GM21723 (cell line): ENCODE data around the gene KLK10.

ENCODE experiments used
- ATAC-seq: cut with Tn5 transposase; IDR thresholded peaks from one replicate; pipeline ENCODE4 v1.9.1; 2021; ENCODE audit warnings: mild to moderate bottlenecking, moderate library complexity; ENCODE audit not compliant: unreplicated experiment

Gene KLK10

GRCh38 chr19:51027126-51027806, 7.8 kb upstream of the KLK10 start:
- ATAC-seq: no peak

- ATAC-seq: no peak
These were observed 7.0 kb upstream of the KLK10 start, which contains the start of gene KLK11 for GRCh38 chr19:51026554-51026831. TSS of gene KLK11 (minus strand) at chr19:51026616. CDS start at chr19:51025631, 985 bp downstream.

GRCh38 chr19:51025809-51026553, 6.5 kb upstream of the KLK10 start:
- no peak for ATAC-seq

- ATAC-seq: no peak
These were observed 5.9 kb upstream of the KLK10 start for GRCh38 chr19:51025401-51025800.

- no peak for ATAC-seq
These were observed 5.4 kb upstream of the KLK10 start for GRCh38 chr19:51024924-51025323.

GRCh38 chr19:51023946-51024345, 4.4 kb upstream of the KLK10 start:
- ATAC-seq: no peak

- no peak for ATAC-seq
These were observed 3.0 kb upstream of the KLK10 start for GRCh38 chr19:51022526-51022925.

GRCh38 chr19:51020988-51021651, 1.6 kb upstream of the KLK10 start:
- no peak for ATAC-seq

- ATAC-seq: no peak
These were observed 565 bp downstream of the KLK10 start for GRCh38 chr19:51018745-51019543.

GRCh38 chr19:51016798-51017683, 2.5 kb downstream of the KLK10 start:
- no peak for ATAC-seq

- no peak for ATAC-seq
These were observed 3.7 kb downstream of the KLK10 start for GRCh38 chr19:51015691-51016267.

GRCh38 chr19:51014242-51014641, 5.3 kb downstream of the KLK10 start:
- ATAC-seq: no peak

GRCh38 chr19:51012661-51013190, 6.8 kb downstream of the KLK10 start:
- ATAC-seq: no peak

- no peak for ATAC-seq
These were observed 9.3 kb downstream of the KLK10 start for GRCh38 chr19:51010066-51010795.

GRCh38 chr19:51009061-51009891, 10.2 kb downstream of the KLK10 start:
- no peak for ATAC-seq

- no peak for ATAC-seq
These were observed 12.0 kb downstream of the KLK10 start for GRCh38 chr19:51007488-51007887.

- no peak for ATAC-seq
These were observed 13.1 kb downstream of the KLK10 start for GRCh38 chr19:51006406-51006805.

GRCh38 chr19:51005248-51005647, 14.3 kb downstream of the KLK10 start:
- ATAC-seq: no peak
